ENCODE measurements around the gene TRAPPC1. TPM values are rescaled to one million over a fixed set of nuclear protein-coding genes. Genes with fewer than 3 reads are reported as not detected.

The TRAPPC1 gene
- total RNA-seq, 1 donor from 2014 or later, result 95.3 TPM

- DNase-seq (ENCODE audit: low read depth), result no peak
- peak within 1 kb of the TSS; percentile 65 for H3K4me3 ChIP-seq (ENCODE audit: low read depth, low read length)
- TF ChIP-seq, protein P1, sequence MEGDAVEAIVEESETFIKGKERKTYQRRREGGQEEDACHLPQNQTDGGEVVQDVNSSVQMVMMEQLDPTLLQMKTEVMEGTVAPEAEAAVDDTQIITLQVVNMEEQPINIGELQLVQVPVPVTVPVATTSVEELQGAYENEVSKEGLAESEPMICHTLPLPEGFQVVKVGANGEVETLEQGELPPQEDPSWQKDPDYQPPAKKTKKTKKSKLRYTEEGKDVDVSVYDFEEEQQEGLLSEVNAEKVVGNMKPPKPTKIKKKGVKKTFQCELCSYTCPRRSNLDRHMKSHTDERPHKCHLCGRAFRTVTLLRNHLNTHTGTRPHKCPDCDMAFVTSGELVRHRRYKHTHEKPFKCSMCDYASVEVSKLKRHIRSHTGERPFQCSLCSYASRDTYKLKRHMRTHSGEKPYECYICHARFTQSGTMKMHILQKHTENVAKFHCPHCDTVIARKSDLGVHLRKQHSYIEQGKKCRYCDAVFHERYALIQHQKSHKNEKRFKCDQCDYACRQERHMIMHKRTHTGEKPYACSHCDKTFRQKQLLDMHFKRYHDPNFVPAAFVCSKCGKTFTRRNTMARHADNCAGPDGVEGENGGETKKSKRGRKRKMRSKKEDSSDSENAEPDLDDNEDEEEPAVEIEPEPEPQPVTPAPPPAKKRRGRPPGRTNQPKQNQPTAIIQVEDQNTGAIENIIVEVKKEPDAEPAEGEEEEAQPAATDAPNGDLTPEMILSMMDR (conservative IDR thresholded peaks at IDR 0.05; ENCODE audit: low read depth, low read length), result no peak
Measured at GRCh38 chr17:7915611-7916384, 15.9 kb downstream of the TRAPPC1 start, which contains the start of gene RNF227. TSS of gene RNF227 (minus strand) at chr17:7916289. CDS start at chr17:7916195, 94 bp downstream.

DNA sequence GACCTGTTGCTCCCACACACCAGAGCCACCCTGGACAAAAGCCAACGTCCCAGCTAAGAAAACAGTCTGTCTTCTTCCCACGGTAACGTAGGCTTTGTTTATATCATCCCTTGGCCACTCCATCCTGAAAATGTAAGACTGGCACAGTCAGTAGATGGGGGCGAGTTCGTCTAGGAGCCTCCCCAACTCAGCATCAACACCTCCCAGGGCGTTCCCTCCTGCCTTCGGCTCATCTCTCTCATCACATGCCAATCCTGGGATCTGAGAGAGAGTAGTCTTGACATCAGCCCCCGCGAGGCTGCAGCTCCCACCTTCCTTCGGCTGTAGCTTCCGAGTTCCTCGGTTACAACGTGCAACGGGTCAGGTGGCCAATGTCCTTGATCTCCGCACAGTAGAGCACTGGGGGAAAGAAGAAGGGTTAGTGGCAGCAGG, 16.6 kb downstream of the TRAPPC1 start:
- DNase-seq (ENCODE audit: low read depth), result no peak
- H3K4me3 ChIP-seq (ENCODE audit: low read depth, low read length), result peak overlapping the region; percentile 65
- TF ChIP-seq, protein P1 (conservative IDR thresholded peaks at IDR 0.05; ENCODE audit: low read depth, low read length), result no peak

DNA sequence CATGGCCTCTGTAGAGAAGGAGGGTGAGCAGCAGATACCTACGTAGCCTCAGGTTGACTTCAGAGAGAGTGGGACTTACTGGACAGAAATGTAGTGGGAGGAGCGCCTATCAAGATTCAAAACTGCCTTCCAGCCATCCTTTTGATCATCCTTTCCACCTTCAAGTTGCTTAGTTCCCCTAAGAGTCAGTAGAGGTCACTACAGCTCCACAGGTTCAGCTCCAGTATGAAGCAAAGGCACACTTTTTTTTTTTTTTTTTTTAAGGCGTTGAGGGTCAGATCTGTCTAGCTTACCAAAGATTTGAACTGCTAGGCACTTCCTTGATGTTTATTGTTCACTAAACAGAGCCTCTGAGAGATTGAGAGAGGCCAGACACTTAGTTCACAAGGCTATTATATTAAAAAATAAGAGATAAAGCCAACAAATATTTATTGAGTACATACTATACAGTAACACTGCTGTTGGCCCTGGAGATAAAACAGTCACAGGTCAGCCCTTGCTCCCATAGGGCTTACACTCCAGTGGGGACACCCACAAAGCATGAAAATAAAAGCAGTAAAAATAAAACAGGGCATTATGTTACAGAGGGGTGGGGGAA, 18.7 kb downstream of the TRAPPC1 start:
- H3K4me3 ChIP-seq (ENCODE audit: low read depth, low read length), result no peak overlapping the region
- TF ChIP-seq, protein P1 (conservative IDR thresholded peaks at IDR 0.05; ENCODE audit: low read depth, low read length), result peak; percentile 93
- no peak for DNase-seq (ENCODE audit: low read depth)

DNA sequence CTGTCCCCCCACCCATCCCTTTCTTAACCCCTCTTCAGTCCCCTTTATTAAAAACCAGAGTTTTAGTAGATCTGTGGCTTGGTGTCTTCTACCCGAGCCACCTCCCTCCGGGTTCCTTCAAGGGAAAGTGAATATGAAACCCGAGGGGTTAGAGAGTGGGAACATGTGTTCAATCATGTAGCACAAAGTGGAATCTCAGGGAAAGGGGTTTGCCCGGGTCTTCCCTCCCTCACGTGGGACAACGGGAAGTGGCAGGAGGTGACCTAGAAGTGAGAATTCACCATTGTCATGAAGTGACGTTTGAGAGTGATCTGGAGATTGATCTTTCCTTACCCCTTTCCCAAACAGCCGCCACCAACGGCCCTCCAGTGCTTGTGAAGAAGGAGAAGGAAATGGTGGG, 20.6 kb downstream of the TRAPPC1 start:
- no peak overlapping the region for H3K4me3 ChIP-seq (ENCODE audit: low read depth, low read length)
- no peak for DNase-seq (ENCODE audit: low read depth)
- TF ChIP-seq, protein P1 (conservative IDR thresholded peaks at IDR 0.05; ENCODE audit: low read depth, low read length), result no peak

- TF ChIP-seq, protein P1 (conservative IDR thresholded peaks at IDR 0.05; ENCODE audit: low read depth, low read length), result no peak
- no peak overlapping the region for H3K4me3 ChIP-seq (ENCODE audit: low read depth, low read length)
- no peak for DNase-seq (ENCODE audit: low read depth)
Measured at GRCh38 chr17:7910711-7911110, 21.0 kb downstream of the TRAPPC1 start.

DNA sequence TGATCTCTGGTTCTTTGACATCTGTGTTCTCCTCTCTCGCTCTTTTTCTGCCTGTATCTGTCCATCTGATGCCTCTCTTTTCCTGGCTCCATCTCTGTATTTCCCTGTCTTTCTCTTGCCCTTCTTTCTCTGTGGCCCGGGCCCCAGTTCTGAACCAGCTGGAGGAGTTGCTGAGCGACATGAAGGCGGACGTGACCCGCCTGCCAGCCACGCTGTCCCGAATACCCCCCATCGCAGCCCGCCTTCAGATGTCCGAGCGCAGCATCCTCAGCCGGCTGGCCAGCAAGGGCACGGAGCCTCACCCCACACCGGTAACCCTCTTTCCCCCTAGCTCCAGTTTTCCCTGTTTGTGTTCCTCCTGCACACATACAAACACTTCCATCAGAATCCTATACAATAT, 21.5 kb downstream of the TRAPPC1 start:
- TF ChIP-seq, protein P1 (conservative IDR thresholded peaks at IDR 0.05; ENCODE audit: low read depth, low read length), result no peak
- no peak overlapping the region for H3K4me3 ChIP-seq (ENCODE audit: low read depth, low read length)
- DNase-seq (ENCODE audit: low read depth), result no peak

All from epithelial cell of proximal tubule (primary cell).